ENCODE results near the gene ZNF837.
"Not testable (repeated sequence)": the region's sequence is repeated elsewhere in the genome, so short reads cannot be mapped to it uniquely, and the experiment has no call there.

DNA sequence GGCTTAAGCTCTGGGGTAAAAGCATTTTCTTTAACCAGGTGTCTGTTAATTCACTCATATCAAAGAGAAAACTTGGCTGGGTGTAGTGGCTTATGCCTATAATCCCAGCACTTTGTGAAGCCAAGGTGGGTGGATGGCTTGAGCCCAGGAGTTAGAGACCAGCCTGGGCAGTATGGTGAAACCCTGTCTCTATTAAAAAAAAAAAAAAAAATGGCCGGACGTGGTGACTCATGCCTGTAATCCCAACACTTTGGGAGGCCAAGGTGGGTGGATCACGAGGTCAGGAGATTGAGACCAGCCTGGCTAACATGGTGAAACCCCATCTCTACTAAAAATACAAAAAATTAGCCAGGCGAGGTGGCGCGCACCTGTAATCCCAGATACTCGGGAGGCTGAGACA is 4.1 kb downstream of the ZNF837 start:
- not testable (repeated sequence) for TF ChIP-seq SMC3 (IDR thresholded peaks at IDR 0.05; ENCODE audit: low read depth, low read length); BHLHE40 (IDR thresholded peaks at IDR 0.05; ENCODE audit: low read depth, low read length); POLR2A (IDR thresholded peaks at IDR 0.05; ENCODE audit: low read depth, low read length); RCOR1 (IDR thresholded peaks at IDR 0.05; ENCODE audit: insufficient replicate concordance, low read length); FOS (IDR thresholded peaks at IDR 0.05; ENCODE audit: low read depth, low read length); RFX5 (IDR thresholded peaks at IDR 0.05; ENCODE audit: low read depth, low read length); MAFK (IDR thresholded peaks at IDR 0.05; ENCODE audit: low read depth, low read length); RAD21 (IDR thresholded peaks at IDR 0.05; ENCODE audit: low read length); CEBPB (IDR thresholded peaks at IDR 0.05; ENCODE audit: low read depth, low read length); CHD1 (IDR thresholded peaks at IDR 0.05; ENCODE audit: low read depth, low read length)
- TF ChIP-seq, protein P1, sequence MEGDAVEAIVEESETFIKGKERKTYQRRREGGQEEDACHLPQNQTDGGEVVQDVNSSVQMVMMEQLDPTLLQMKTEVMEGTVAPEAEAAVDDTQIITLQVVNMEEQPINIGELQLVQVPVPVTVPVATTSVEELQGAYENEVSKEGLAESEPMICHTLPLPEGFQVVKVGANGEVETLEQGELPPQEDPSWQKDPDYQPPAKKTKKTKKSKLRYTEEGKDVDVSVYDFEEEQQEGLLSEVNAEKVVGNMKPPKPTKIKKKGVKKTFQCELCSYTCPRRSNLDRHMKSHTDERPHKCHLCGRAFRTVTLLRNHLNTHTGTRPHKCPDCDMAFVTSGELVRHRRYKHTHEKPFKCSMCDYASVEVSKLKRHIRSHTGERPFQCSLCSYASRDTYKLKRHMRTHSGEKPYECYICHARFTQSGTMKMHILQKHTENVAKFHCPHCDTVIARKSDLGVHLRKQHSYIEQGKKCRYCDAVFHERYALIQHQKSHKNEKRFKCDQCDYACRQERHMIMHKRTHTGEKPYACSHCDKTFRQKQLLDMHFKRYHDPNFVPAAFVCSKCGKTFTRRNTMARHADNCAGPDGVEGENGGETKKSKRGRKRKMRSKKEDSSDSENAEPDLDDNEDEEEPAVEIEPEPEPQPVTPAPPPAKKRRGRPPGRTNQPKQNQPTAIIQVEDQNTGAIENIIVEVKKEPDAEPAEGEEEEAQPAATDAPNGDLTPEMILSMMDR (conservative IDR thresholded peaks at IDR 0.05; ENCODE audit: low read depth, low read length) = not testable (repeated sequence)
- TF ChIP-seq, protein P2, sequence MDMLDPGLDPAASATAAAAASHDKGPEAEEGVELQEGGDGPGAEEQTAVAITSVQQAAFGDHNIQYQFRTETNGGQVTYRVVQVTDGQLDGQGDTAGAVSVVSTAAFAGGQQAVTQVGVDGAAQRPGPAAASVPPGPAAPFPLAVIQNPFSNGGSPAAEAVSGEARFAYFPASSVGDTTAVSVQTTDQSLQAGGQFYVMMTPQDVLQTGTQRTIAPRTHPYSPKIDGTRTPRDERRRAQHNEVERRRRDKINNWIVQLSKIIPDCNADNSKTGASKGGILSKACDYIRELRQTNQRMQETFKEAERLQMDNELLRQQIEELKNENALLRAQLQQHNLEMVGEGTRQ (IDR thresholded peaks at IDR 0.05; ENCODE audit: low read depth, low read length) = not testable (repeated sequence)

All from IMR-90 (cell line).